K562 (cell line): ENCODE results near the gene CATSPER1. TPM values are rescaled to one million over a fixed set of nuclear protein-coding genes. Genes with fewer than 3 reads are reported as not detected.

Source experiments
- PHB ChIP-seq: fragments of 250-450 bp; sonication (Bioruptor Pico); IDR thresholded peaks from 2 replicates; pipeline ENCODE4 v1.5.0; 2021
- POLR2B ChIP-seq: fragments of 450-650 bp; IDR thresholded peaks from 2 replicates; pipeline ENCODE4 v1.6.1; 2018; ENCODE audit warnings: low read depth; ENCODE audit not compliant: partially characterized antibody
- TCFL5 ChIP-seq: fragments of 250-450 bp; sonication (Bioruptor Pico); conservative IDR thresholded peaks from 2 replicates; pipeline ENCODE4 v1.6.1; 2021; ENCODE audit warnings: mild to moderate bottlenecking, moderate library complexity, matching md5 sums
- ZKSCAN3 ChIP-seq: fragments of 250-450 bp; sonication (Bioruptor Pico); IDR thresholded peaks from 2 replicates; pipeline ENCODE4 v1.4.0; 2020
- polyA plus RNA-seq, 8 experiments: library from polyadenylated mRNA; depleted of rRNA in 4 of 8; stranded (reverse) in 5 of 8; unstranded in 3 of 8; fragments of >200 nt; fragmentation: Nextera tagmentation in 2 of 8; fragmentation: Illumina TruSeq in 1 of 8; extraction: Ambion mirVana in 2 of 8; extraction: Trizol in 1 of 8; gene quantifications; 2 replicates each; pipeline versions ENCODE4 v1.2.1 to v1.2.3, GENCODE V29; 2011 to 2014; ENCODE audit warnings: inconsistent platforms in 1 of 8, missing spikeins in 1 of 8
- total RNA-seq, 7 experiments: library from RNA; depleted of rRNA in 6 of 7; stranded (reverse); fragments of >200 nt in 6 of 7; fragmentation: Illumina TruSeq in 2 of 7; extraction: Trizol in 2 of 7; gene quantifications; 2 replicates each; pipeline versions ENCODE4 v1.2.1 to v1.2.3, GENCODE V29; 2011 to 2021; ENCODE audit warnings: low replicate concordance in 1 of 7
- TF ChIP-seq, protein P1 (sequence below): sonication (generic); formaldehyde crosslinking; IDR thresholded peaks from 2 replicates; pipeline ENCODE4 v1.8.1; 2023; ENCODE audit warnings: missing genetic modification reagents, mild to moderate bottlenecking, borderline replicate concordance
- TF ChIP-seq, protein P2 (sequence below): fragments of 150-350 bp; conservative IDR thresholded peaks from 2 replicates; pipeline ENCODE4 v1.6.1; 2014; ENCODE audit warnings: low read length
- TF ChIP-seq, protein P3 (sequence below): fragments of 250-450 bp; sonication (Bioruptor Pico); IDR thresholded peaks from 2 replicates; pipeline ENCODE4 v1.4.0; 2020
- TF ChIP-seq, protein P4 (sequence below), 2 experiments: fragments of 450-650 bp in 1 of 2; sonication (generic) in 1 of 2; formaldehyde crosslinking; conservative IDR thresholded peaks; 2 replicates each; pipeline versions ENCODE4 v1.4.0 to v1.8.1; 2020 to 2022; ENCODE audit warnings: mild to moderate bottlenecking in 1 of 2, missing genetic modification reagents in 1 of 2

The CATSPER1 gene
- total and polyA plus RNA-seq, 9 of the 15 experiments (the other 6 are each of a cell fraction or from before 2014, with no cell fraction given): 0.21 to 3.3 (median 0.76) TPM

DNA sequence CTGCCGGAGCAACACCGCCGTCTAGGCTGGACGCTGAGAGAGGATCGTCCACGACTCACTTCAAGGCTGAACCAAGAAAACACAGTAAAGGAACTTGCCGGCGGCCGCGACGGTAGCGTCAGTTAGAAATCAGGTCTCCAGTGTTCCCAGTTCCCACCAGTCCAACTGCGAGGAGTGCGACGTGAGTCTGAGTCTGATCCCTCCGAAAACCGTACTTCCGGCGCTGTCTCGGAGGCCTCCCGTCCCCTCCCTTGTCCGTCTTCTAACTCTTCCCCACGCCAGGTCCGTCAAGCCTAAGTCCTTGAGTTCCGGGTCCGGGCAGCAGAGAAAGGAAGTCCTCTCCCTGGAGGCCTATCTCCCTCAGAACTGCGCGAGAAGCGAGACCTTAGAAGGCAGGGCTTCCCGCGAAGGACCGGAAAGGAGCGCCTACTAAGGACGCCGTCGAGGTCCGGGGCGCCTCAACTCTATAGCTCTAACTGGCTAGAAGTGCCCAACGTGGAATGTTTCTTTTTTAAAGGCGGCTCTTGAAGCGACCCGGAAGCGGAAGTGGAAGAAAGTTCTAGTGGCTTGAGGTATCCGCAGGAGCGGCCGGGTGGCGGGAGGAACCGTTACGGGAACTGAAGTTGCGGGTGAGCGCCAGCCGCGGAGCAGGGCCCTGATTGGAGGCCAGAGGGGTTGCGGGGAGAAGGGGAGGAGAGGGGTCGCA, 24.2 kb downstream of the CATSPER1 start, which contains the start of the genes BANF1 and EIF1AD (continued):
- TF ChIP-seq, protein P1, sequence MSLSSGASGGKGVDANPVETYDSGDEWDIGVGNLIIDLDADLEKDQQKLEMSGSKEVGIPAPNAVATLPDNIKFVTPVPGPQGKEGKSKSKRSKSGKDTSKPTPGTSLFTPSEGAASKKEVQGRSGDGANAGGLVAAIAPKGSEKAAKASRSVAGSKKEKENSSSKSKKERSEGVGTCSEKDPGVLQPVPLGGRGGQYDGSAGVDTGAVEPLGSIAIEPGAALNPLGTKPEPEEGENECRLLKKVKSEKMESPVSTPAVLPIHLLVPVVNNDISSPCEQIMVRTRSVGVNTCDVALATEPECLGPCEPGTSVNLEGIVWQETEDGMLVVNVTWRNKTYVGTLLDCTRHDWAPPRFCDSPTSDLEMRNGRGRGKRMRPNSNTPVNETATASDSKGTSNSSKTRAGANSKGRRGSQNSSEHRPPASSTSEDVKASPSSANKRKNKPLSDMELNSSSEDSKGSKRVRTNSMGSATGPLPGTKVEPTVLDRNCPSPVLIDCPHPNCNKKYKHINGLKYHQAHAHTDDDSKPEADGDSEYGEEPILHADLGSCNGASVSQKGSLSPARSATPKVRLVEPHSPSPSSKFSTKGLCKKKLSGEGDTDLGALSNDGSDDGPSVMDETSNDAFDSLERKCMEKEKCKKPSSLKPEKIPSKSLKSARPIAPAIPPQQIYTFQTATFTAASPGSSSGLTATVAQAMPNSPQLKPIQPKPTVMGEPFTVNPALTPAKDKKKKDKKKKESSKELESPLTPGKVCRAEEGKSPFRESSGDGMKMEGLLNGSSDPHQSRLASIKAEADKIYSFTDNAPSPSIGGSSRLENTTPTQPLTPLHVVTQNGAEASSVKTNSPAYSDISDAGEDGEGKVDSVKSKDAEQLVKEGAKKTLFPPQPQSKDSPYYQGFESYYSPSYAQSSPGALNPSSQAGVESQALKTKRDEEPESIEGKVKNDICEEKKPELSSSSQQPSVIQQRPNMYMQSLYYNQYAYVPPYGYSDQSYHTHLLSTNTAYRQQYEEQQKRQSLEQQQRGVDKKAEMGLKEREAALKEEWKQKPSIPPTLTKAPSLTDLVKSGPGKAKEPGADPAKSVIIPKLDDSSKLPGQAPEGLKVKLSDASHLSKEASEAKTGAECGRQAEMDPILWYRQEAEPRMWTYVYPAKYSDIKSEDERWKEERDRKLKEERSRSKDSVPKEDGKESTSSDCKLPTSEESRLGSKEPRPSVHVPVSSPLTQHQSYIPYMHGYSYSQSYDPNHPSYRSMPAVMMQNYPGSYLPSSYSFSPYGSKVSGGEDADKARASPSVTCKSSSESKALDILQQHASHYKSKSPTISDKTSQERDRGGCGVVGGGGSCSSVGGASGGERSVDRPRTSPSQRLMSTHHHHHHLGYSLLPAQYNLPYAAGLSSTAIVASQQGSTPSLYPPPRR (CRISPR knock-in tag): no peak
- TF ChIP-seq TCFL5 (no peak), ZKSCAN3 (CRISPR knock-in tag) (no peak), POLR2B (peak; percentile 80), PHB (CRISPR knock-in tag) (no peak)
- TF ChIP-seq, protein P2, sequence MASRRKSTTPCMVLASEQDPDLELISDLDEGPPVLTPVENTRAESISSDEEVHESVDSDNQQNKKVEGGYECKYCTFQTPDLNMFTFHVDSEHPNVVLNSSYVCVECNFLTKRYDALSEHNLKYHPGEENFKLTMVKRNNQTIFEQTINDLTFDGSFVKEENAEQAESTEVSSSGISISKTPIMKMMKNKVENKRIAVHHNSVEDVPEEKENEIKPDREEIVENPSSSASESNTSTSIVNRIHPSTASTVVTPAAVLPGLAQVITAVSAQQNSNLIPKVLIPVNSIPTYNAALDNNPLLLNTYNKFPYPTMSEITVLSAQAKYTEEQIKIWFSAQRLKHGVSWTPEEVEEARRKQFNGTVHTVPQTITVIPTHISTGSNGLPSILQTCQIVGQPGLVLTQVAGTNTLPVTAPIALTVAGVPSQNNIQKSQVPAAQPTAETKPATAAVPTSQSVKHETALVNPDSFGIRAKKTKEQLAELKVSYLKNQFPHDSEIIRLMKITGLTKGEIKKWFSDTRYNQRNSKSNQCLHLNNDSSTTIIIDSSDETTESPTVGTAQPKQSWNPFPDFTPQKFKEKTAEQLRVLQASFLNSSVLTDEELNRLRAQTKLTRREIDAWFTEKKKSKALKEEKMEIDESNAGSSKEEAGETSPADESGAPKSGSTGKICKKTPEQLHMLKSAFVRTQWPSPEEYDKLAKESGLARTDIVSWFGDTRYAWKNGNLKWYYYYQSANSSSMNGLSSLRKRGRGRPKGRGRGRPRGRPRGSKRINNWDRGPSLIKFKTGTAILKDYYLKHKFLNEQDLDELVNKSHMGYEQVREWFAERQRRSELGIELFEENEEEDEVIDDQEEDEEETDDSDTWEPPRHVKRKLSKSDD: peak; percentile 90; the same call in 1 of the 2 replicates
- TF ChIP-seq, protein P3, sequence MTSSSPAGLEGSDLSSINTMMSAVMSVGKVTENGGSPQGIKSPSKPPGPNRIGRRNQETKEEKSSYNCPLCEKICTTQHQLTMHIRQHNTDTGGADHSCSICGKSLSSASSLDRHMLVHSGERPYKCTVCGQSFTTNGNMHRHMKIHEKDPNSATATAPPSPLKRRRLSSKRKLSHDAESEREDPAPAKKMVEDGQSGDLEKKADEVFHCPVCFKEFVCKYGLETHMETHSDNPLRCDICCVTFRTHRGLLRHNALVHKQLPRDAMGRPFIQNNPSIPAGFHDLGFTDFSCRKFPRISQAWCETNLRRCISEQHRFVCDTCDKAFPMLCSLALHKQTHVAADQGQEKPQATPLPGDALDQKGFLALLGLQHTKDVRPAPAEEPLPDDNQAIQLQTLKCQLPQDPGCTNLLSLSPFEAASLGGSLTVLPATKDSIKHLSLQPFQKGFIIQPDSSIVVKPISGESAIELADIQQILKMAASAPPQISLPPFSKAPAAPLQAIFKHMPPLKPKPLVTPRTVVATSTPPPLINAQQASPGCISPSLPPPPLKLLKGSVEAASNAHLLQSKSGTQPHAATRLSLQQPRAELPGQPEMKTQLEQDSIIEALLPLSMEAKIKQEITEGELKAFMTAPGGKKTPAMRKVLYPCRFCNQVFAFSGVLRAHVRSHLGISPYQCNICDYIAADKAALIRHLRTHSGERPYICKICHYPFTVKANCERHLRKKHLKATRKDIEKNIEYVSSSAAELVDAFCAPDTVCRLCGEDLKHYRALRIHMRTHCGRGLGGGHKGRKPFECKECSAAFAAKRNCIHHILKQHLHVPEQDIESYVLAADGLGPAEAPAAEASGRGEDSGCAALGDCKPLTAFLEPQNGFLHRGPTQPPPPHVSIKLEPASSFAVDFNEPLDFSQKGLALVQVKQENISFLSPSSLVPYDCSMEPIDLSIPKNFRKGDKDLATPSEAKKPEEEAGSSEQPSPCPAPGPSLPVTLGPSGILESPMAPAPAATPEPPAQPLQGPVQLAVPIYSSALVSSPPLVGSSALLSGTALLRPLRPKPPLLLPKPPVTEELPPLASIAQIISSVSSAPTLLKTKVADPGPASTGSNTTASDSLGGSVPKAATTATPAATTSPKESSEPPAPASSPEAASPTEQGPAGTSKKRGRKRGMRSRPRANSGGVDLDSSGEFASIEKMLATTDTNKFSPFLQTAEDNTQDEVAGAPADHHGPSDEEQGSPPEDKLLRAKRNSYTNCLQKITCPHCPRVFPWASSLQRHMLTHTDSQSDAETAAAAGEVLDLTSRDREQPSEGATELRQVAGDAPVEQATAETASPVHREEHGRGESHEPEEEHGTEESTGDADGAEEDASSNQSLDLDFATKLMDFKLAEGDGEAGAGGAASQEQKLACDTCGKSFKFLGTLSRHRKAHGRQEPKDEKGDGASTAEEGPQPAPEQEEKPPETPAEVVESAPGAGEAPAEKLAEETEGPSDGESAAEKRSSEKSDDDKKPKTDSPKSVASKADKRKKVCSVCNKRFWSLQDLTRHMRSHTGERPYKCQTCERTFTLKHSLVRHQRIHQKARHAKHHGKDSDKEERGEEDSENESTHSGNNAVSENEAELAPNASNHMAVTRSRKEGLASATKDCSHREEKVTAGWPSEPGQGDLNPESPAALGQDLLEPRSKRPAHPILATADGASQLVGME (CRISPR knock-in tag): no peak
- TF ChIP-seq, protein P4, sequence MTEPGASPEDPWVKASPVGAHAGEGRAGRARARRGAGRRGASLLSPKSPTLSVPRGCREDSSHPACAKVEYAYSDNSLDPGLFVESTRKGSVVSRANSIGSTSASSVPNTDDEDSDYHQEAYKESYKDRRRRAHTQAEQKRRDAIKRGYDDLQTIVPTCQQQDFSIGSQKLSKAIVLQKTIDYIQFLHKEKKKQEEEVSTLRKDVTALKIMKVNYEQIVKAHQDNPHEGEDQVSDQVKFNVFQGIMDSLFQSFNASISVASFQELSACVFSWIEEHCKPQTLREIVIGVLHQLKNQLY (CRISPR knock-in tag; conservative IDR thresholded peaks at IDR 0.05): 0 out of 4 replicates have a peak, but pooled peaks of 1 of the 2 experiments have one; percentile 78
